Gastroesophageal sphincter (tissue), 4 donors: ENCODE results near the gene TXNDC5. TPM values are rescaled to one million over a fixed set of nuclear protein-coding genes. Genes with fewer than 3 reads are reported as not detected.

Experiments used
- ATAC-seq: fragments of 150-250 bp; one replicate; pipeline ENCODE4 v1.9.1; 2016; ENCODE audit warnings: mild to moderate bottlenecking, moderate library complexity
- H3K27ac ChIP-seq, 4 donors: fragments of 200-600 bp; sonication (generic) in 3 of 4; 1 replicate in 3 of 4; 2 replicates in 1 of 4; pipeline ENCODE4 v1.5.1; 2016 to 2019
- H3K27me3 ChIP-seq: fragments of 200-600 bp; sonication (generic); one replicate; pipeline ENCODE4 v1.5.1; 2019
- H3K36me3 ChIP-seq, 2 donors: fragments of 200-600 bp; sonication (generic); one replicate each; pipeline ENCODE4 v1.5.1; 2019; ENCODE audit warnings: control low read depth in 1 of 2
- H3K4me1 ChIP-seq, 3 donors: fragments of 200-600 bp; sonication (generic); 1 replicate in 2 of 3; 2 replicates in 1 of 3; pipeline ENCODE4 v1.5.1; 2016 to 2019; ENCODE audit warnings: control low read depth in 2 of 3
- H3K4me3 ChIP-seq, 2 donors: fragments of 200-600 bp; sonication (generic); one replicate each; pipeline ENCODE4 v1.5.1; 2019; ENCODE audit warnings: mild to moderate bottlenecking in 1 of 2, moderate library complexity in 1 of 2
- H3K9me3 ChIP-seq, 3 donors: fragments of 200-600 bp; sonication (generic); one replicate each; pipeline ENCODE4 v1.5.1; 2017 to 2019; ENCODE audit warnings: control low read depth in 2 of 3
- CTCF ChIP-seq, 4 experiments: fragments of 200-600 bp in 2 of 4; fragments of 450-650 bp in 2 of 4; sonication (generic) in 1 of 4; IDR thresholded peaks; one replicate each; pipeline ENCODE4 v1.5.1; 2017 to 2019; ENCODE audit warnings: antibody characterized with exemption in 4 of 4, mild to moderate bottlenecking in 2 of 4, moderate library complexity in 2 of 4
- EP300 ChIP-seq: sonication (generic); formaldehyde crosslinking; IDR thresholded peaks from one replicate; pipeline ENCODE4 v1.6.1; 2017; ENCODE audit warnings: antibody characterized with exemption, mild to moderate bottlenecking
- POLR2A ChIP-seq, 2 donors: fragments of 450-650 bp; IDR thresholded peaks; one replicate each; pipeline ENCODE4 v1.6.1; 2017; ENCODE audit warnings: antibody characterized with exemption in 2 of 2, mild to moderate bottlenecking in 2 of 2, moderate library complexity in 1 of 2
- POLR2AphosphoS5 ChIP-seq: sonication (generic); formaldehyde crosslinking; IDR thresholded peaks from one replicate; pipeline ENCODE4 v1.6.1; 2017; ENCODE audit warnings: antibody characterized with exemption
- WGBS, 2 donors: methylation state at CpG; one replicate each; pipeline ENCODE4 v1.1.5; 2018; ENCODE audit warnings: low coverage in 1 of 2; 5-methylcytosine and 5-hydroxymethylcytosine counted together
- total RNA-seq, 4 donors: library from RNA; depleted of rRNA; stranded (reverse); fragments of >200 nt; gene quantifications; one replicate each; pipeline ENCODE4 v1.1.0, GENCODE V29; 2016

TXNDC5 gene
- total RNA-seq, 4 donors from 2014 or later, result 56.5 to 136 (median 100) TPM

GRCh38 chr6:7846966-7847818, 63.4 kb downstream of the TXNDC5 start:
- Histone ChIP-seq H3K4me1 (no peaks in the 10 kb centered on the region), H3K9me3 (peaks cover 0 to 22% (median 0%) of the 10 kb centered on the region in 3 donors), H3K4me3 (no peak overlapping the region), H3K27me3 (no peaks in the 10 kb centered on the region), H3K36me3 (no peaks in the 10 kb centered on the region), H3K27ac (no peak overlapping the region)
- ATAC-seq, result no peak
- peak in 1 of 4 experiments; percentile 16 for TF ChIP-seq CTCF (IDR thresholded peaks at IDR 0.05)
- no peak for TF ChIP-seq POLR2A (IDR thresholded peaks at IDR 0.05)
- 37 to 45% methylated on average over 5 to 7 of the region's 7 CpGs for WGBS, 2 donors

GRCh38 chr6:7841781-7842468, 68.7 kb downstream of the TXNDC5 start:
- Histone ChIP-seq H3K27me3 (no peaks in the 10 kb centered on the region), H3K4me3 (no peak overlapping the region), H3K4me1 (no peaks in the 10 kb centered on the region), H3K36me3 (no peaks in the 10 kb centered on the region), H3K27ac (no peak overlapping the region), H3K9me3 (peaks cover 0 to 5% (median 0%) of the 10 kb centered on the region in 3 donors)
- ATAC-seq, result no peak
- TF ChIP-seq POLR2A (IDR thresholded peaks at IDR 0.05) (no peak), POLR2AphosphoS5 (no peak), CTCF (IDR thresholded peaks at IDR 0.05) (no peak), EP300 (no peak)
- WGBS, 2 donors, result 80 to 82% methylated on average over 3 of the region's 3 CpGs

GRCh38 chr6:7836371-7837026, 74.1 kb downstream of the TXNDC5 start:
- ATAC-seq, result no peak
- Histone ChIP-seq H3K27me3 (no peaks in the 10 kb centered on the region), H3K4me3 (no peak overlapping the region), H3K36me3 (no peaks in the 10 kb centered on the region), H3K9me3 (no peaks in the 10 kb centered on the region), H3K4me1 (no peaks in the 10 kb centered on the region), H3K27ac (no peak overlapping the region)
- no peak for TF ChIP-seq CTCF (IDR thresholded peaks at IDR 0.05)
- TF ChIP-seq EP300, result no peak
- TF ChIP-seq POLR2A (IDR thresholded peaks at IDR 0.05), result no peak
- no peak for TF ChIP-seq POLR2AphosphoS5
- WGBS, 2 donors, result 84 to 88% methylated on average over 4 of the region's 4 CpGs

GRCh38 chr6:7833751-7834070, 76.9 kb downstream of the TXNDC5 start:
- Histone ChIP-seq H3K27ac (no peak overlapping the region), H3K4me1 (no peaks in the 10 kb centered on the region), H3K9me3 (no peaks in the 10 kb centered on the region), H3K36me3 (no peaks in the 10 kb centered on the region), H3K4me3 (no peak overlapping the region), H3K27me3 (no peaks in the 10 kb centered on the region)
- no peak for ATAC-seq
- TF ChIP-seq CTCF (IDR thresholded peaks at IDR 0.05) (no peak), POLR2AphosphoS5 (no peak), EP300 (no peak), POLR2A (IDR thresholded peaks at IDR 0.05) (no peak)
- WGBS, 2 donors, result 25 to 31% methylated on average over 4 of the region's 4 CpGs
